ENCODE results near the gene ST6GALNAC5.

- TF ChIP-seq, protein P1, sequence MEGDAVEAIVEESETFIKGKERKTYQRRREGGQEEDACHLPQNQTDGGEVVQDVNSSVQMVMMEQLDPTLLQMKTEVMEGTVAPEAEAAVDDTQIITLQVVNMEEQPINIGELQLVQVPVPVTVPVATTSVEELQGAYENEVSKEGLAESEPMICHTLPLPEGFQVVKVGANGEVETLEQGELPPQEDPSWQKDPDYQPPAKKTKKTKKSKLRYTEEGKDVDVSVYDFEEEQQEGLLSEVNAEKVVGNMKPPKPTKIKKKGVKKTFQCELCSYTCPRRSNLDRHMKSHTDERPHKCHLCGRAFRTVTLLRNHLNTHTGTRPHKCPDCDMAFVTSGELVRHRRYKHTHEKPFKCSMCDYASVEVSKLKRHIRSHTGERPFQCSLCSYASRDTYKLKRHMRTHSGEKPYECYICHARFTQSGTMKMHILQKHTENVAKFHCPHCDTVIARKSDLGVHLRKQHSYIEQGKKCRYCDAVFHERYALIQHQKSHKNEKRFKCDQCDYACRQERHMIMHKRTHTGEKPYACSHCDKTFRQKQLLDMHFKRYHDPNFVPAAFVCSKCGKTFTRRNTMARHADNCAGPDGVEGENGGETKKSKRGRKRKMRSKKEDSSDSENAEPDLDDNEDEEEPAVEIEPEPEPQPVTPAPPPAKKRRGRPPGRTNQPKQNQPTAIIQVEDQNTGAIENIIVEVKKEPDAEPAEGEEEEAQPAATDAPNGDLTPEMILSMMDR (IDR thresholded peaks at IDR 0.05), result no peak
- TF ChIP-seq EP300 (IDR thresholded peaks at IDR 0.05), result no peak
- no peak for TF ChIP-seq POLR2A (IDR thresholded peaks at IDR 0.05)
Measured at GRCh38 chr1:76925825-76926224, 58.5 kb downstream of the ST6GALNAC5 start.

Data from sigmoid colon (tissue), 4 donors.